DMS153 treated with DMSO at 0.1 percent for 48 hours (cell line): Measurements from ENCODE around the gene S1PR2.
"Not testable (repeated sequence)": the region's sequence is repeated elsewhere in the genome, so short reads cannot be mapped to it uniquely, and the experiment has no call there.

Source experiments
- DNase-seq: peaks from one replicate; lab custom pipeline; 2025; ENCODE audit not compliant: unreplicated experiment; lab: John Stamatoyannopoulos, UW

S1PR2 gene

DNA sequence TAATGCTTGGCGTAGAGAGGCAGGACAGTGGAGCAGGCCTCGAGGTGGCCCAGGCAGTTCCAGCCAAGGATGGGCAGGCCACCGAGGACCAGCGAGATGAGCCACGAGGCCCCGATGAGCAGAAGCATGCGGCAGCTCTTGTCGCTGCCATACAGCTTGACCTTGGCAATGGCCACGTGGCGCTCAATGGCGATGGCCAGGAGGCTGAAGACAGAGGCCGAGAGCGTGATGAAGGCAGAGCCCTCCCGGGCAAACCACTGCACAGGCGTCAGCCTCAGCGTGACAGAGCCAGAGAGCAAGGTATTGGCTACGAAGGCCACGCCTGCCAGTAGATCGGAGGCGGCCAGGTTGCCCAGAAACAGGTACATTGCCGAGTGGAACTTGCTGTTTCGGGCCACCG, 6.8 kb downstream of the S1PR2 start:
- DNase-seq: no peak

DNA sequence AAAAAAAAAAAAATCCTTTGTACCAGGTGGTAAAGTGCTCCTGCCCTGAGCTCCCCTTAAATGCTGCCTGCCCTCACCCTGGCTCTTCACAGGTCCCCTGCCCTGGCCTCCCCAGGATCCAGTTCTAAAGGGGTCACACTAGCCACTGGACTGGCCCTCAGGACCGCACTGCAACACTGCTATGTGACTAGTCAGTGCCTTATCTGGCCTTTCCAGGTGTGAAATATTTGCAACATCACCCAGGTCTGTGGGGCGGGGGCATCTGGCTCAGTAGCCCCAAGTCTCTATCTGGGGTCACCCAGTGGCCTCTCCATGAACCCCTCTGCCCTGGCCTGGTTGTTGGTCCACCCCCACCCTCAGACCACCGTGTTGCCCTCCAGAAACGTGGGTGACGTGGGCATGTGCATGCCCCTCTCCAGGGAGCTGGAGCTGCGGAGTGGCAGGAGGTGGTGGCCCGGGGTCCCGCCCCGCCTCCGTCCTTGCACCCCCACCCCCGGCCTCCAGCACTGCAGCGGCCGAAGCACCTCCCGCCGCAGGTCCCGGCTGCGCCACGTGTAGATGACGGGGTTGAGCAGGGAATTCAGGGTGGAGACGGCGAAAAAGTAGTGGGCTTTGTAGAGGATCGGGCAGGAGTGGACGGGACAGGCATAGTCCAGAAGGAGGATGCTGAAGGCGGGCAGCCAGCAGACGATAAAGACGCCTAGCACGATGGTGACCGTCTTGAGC, 7.5 kb downstream of the S1PR2 start:
- no peak for DNase-seq

DNA sequence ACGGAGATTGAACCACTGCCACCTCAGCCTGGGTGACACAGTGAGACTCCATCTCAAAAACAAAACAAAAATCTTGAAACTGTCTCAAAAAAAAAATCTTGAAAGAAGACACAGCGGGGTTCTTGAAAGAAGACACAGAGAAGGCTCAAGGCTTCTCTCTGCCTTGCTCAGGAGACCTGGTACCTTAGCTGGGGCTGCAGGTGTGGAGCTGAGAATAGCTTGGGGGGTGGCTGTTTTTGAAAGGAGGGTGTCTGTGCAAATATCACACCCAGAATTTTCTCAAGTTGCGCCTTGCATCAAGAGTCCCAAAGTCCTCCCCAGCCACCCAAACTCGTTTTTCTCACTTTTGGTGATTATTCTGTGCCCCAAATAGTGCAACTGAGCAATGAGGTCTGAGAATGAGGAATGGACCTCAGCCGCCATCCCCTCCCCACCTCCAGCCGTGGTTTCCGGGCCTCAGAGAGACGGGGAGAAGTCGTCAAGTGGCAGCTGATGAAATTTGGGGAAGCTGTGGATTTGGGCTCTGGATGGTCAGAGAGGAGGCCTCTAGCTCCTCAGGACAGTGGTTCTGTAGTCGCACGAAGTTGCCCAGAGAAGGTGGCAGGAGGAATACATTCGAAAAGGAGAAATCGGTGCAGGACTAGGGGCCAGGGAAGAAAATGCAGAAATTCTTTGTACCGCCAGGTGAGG, 8.8 kb downstream of the S1PR2 start:
- no peak for DNase-seq

DNA sequence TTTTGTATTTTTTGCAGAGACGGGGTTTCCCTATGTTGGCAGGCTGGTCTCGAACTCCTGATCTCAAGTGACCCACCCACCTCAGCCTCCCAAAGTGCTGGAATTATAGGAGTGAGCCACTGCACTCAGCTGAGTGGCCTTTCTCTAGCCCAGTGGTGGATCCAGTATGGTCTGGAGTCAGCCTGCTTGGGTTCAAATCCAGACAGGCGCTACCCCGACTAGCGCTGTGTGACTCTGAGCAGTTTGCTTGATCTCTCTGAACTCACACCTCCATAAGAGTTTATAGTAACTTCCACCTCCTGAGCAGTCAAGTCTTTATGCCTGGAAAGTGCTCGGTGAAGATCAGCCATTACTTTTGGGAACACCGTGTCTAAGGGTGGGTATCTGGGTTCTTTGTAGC, 10.4 kb downstream of the S1PR2 start:
- no peak for DNase-seq

DNA sequence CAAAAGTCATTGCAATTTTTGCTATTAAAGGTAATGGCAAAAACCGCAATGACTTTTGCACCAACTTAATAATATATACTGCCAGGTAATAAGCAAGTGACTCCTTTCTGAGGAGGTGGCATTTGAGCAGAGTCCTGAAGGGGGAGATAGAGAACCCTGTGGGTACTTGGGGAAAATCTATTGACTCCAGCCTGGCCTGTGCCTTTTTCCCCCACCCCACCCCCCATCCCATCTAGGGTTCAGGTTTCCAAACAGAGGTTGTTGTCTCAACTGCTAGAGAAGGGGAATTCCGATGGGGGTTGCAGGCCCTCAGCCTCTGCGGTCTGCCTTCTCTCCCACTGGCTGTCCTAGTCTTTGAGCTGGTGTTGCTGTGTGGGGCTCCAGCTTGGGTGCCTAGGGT, 11.5 kb downstream of the S1PR2 start:
- DNase-seq: no peak

DNA sequence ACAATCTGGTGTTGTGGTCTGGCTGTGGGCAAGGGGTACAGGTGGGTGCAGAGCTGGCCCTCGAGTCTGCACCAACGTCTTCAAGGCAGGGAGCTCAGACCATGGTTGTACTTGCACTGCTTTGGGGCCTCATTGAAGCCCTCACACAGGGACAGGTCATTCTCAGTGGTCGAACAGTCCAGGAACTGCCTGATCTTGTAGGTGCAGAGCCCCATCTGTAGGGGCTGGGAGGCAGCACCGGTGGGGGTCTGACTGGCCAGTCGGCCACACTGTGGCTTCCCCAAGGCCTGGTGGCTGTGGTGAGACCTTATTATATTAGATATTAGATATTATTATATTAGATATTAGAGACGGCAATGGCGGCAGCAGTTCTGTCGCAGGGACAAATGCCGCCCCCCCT, 14.0 kb downstream of the S1PR2 start:
- DNase-seq: no peak

DNA sequence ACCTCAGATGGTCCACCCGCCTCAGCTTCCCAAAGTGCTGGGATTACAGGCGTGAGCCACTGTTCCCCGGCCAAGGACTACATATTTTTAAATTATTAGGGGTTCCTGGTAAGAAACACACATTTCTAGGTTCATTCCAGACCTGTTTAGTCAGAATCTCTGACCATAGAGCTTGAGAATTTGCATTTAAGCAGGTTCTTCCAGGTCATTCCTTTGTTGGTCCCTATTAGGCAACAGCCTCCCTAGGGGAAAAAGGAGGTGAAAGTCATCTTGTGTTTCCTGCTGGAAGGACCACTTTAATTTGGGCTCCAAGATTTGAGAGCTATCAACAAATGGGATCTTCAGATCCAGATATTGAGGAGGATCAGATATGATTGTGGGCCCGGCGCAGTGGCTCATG, 16.3 kb downstream of the S1PR2 start:
- no peak for DNase-seq

DNA sequence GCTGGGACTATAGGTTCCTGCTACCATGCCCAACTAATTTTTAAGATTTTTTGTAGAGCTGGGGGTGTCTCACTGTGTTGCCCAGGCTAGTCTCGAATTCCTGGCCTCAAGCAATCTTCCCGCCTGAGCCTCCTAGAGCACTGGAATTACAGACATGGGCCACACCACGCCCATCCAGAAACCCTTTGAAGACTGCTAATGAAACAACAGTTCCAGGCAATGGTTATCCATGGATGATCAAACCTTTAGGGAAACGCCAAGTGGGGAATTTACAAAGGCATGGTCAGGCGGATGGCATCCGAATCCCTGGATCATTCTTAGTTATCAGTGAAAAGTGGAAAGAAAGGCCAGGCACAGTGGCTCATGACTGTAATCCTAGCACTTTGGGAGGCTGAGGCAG, 19.4 kb downstream of the S1PR2 start:
- DNase-seq: no peak

DNA sequence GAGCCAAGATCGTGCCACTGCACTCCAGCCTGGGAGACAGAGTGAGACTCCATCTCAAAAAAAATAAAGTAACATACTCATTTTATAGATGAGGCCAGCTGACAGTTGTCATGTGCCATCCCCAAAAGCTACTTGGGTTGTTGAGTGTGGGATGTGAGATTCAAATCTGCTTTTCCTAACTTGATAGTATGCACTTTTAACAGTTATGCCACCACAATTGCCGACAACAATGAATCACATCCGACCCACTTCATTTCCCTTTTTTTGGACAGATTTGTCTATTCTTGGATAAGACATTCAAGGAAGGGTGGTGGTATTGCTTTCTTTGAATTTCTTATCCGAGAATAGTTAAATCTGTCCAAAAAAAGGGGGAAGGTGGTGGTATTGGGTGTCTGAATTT, 20.1 kb downstream of the S1PR2 start:
- no peak for DNase-seq

DNA sequence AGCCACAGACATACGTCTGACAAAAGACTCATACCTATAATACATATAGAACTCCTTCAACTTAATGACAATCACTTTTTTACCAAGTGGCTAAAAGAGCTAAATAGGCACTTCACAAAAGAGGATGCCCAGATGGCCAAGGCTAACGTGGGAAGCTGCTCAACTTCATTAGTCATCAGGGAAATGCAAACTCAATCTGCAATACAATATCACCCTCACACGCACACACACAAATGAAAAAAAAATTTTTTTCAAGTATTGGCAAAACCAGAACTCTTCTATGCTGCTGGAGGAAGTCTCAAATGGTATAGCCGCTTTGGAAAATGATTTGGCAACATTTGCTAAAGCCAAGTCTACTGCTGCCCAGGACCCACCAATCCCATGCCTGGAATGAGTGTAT, 21.8 kb downstream of the S1PR2 start:
- DNase-seq: no peak

DNA sequence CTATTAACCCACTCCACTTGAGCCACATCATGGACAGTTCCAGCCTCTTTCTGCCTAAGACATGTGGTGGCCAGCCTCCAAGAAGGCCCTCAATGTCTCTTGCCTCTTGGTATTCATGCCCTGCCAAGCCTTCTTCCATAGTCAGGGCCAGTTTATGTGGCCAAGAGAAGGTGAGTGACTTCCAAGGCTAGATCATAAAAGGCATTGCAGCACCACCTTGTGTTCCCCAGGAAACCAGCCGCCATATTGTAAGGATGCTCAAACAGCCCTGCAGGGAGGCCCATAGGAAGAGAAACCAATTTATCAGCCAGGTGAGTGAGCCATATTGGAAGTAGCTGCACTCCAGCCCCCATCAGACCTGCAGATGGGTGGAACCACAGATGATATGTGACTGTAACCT, 24.1 kb downstream of the S1PR2 start:
- DNase-seq: no peak

DNA sequence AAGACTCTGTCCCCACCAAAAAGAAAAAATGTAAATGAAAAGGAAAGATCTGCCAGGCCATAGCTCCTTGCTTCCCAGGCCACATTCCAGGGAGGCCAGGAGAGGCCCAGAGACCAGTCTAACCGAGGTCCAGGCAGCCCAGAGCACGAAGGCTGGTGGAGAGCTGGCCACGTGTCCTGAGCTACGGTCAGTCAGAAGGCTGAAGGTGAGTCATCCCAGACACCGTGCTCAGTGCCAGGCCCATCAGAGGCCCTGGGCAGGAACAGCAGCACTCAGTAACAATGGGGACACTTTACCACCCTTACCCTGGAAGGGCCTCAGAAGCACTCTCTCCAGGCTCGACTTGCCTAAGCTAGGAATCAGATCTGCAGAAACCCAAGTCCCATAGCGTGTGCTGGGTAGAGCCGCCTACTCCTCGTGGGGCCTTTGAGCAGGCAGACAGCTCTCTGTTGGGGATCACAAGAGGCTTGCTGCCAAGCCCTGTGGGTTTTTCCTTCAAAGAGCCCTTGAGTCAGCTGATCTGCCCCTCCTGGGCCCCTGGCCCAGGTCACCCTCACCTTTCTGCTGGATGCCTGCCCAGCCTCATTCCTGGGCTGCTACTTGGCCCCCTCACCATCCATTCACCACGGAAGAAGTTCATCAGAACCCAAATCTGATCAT, 24.8 kb downstream of the S1PR2 start:
- DNase-seq: no peak

DNA sequence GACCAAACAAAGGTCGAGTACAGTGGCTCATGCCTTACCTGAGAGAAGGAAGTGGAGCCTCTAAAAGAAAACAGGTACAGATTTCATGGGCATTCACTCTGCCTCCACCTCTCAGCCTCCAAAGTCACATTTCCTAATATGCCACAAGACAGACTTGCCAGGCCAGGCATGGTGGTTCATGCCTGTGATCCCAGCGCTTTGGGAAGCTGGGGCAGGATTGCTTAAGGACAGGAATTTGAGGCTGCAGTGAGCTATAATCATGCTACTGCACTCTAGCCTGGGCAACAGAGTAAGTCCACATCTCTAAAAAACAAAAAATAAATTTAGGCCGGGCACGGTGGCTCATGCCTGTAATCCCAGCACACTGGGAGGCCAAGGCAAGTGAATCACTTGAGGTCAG, 25.5 kb downstream of the S1PR2 start:
- no peak for DNase-seq

DNA sequence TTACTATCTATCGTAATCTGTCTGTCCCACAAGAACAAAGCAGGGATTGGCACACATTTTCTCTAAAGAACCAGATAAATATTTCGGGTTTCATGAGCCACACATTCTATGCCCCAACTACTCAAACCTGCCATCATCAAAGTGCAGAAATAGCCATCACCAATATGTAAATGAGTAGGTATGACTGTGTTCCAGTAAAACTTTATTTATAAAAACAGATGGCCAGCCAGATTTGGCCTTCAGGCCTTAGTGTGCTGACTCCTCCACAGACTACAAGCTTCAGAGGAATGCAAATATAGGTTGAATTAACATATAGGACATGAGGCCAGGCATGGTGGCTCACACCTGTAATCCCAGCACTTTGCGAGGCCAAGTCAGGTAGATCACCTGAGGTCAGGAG, 27.4 kb downstream of the S1PR2 start:
- no peak for DNase-seq

DNA sequence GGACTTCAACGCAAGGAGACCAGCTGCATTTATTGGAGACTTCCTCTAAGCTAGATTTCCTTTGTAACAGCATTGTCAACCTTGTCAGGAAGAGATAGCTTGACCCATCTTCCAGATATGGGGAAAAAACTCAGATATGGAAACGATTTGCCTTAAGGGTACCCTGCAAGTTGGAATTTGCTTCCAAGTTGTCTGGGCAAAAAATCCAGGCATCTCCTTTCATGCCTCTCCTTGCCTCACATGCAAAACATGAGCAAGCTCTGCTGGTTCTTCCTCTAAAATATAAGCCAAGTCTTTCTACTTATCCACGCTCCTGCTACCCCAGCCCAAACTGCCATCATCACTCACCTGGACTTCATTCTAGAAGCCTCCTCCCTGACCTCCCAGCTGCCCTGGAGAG, 30.0 kb downstream of the S1PR2 start:
- no peak for DNase-seq

DNA sequence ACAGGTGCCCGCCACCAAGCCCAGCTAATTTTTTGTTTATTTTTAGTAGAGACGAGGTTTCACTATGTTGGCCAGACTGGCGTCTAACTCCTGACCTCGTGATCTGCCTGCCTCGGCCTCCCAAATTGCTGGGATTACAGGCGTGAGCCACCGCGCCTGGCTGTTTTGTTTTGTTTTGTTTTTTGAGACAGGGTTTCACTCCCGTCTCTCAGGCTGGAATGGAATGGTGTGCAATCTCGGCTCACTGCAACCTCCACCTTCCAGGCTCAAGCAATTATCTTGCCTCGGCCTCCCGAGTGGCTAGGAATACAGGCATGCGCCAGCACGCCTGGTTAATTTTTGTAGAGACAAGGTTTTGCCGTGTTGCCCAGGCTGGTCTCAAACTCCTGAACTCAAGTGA, 31.0 kb downstream of the S1PR2 start:
- DNase-seq: not testable (repeated sequence)

DNA sequence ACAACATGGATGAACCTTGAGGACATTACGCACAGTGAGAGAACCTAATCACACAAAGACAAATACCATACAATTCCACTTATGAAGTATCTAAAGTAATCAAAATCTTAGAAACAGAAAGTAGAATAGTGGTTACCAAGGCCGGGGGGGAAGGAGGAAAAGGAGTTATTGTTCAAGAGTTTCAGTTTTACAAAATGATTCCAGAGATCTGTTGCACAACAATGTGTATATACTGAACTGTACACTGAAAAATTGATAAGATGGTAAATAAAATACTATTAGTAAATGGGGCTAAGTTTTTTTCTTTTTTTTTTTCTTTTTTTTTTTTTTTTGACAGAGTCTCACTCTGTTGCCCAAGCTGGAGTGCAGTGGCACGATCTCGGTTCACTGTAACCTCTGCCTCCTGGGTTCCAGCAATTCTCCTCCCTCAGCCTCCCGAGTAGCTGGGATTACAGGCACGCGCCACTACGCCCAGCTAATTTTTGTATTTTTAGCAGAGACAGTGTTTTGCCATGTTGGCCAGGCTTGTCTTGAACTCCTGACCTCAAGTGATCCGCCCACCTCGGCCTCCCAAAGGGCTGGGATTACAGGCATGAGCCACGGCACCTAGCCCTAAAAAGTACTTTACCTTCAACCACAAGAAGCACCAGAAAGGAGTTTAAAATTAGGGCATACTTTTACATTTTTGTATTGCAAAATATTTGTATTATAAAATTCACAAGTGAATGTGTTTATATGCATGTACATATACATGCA, 32.1 kb downstream of the S1PR2 start:
- not testable (repeated sequence) for DNase-seq

DNA sequence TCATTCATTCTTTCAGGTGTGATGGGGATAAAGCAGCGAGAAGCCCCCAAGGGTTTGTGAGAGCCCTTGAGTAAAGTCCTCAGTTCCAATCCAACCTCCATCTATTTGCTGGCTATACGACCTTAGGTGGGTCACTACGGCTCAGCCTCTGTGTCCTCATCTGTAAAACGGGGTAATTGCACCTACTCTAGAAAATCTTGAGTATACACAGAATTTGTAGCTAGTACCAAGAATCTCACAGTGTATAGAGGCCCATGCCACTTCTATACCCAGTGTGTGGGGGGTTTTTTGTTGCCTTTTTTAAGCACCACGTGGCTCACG, 36.0 kb downstream of the S1PR2 start:
- DNase-seq: no peak

DNA sequence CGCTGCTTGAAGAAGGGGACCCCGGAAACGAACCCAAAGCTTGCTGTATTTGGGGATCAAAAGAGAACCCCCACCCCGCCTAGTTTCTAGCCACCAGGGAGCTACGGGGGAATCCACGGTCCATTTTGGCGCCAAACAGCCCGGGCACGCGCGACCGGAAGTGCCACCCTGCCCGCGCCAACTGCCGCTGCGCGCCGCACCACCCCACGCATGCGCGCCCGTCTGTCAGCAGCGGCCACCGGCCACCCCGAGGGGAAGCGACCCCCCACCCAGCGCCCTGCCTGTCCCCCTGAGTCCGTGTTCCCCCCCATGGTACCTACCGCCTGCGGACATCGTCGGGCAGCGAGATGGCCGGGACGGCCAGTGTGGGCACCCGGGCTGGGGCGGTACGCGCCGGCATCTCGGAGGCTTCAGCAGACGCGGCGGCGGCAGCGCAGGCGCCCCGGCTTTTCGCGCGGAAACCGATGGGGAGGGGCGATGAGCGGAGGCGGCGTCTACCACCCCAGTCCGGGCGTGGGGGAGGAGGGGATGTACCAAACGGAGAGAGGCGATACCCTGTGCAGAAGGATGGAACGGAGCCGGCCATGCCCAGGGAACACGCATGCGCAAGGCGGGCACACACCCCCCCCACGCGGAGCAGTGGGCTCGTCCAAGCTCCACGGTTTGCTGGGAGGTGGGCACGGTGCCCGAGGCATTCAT, 36.5 kb downstream of the S1PR2 start, which contains the start of gene DNMT1:
Gene DNMT1 (minus strand): TSS at position 454 of the 699 bp plus-strand sequence. CDS start 54 bp downstream, at position 400.
- peak; percentile 94 for DNase-seq

DNA sequence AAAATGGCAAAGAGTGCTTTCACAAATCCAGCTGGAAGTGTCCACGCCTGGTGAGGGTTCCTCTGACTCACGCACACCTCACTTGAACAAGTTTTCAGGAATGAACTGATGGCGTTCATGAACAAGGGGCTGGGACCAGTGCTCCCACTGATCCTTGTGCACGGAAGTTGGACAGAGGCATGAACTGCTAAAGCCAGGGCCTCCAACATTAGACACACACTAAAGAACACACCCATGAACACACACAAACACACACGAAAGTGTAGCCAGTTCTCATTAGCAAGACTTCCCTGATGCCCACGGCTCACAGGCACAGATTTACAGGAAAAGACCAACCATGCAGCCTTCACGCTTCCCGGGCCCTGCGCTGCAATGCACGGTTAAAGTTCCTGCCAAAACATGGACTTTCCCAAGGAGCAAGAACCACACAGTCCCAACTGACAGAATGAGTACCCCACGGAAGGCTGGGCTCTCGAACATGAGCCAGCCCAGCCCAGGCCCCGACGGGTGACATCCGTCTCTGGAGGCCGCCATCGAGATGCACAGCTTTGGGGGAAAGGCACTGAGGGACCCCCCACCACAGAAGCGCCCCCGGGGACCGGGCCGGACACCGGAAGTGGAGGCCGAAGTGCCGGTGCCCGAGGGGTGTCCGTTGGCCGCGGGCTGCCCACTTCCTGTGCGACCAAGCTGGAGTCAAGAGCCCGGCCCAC, 37.2 kb downstream of the S1PR2 start:
- DNase-seq: no peak
